ENCODE measurements around the gene DDT. TPM values are rescaled to one million over a fixed set of nuclear protein-coding genes. Genes with fewer than 3 reads are reported as not detected.
"Not testable (repeated sequence)": the region's sequence is repeated elsewhere in the genome, so short reads cannot be mapped to it uniquely, and the experiment has no call there.

Gene DDT
- total RNA-seq, result 202 TPM

DNA sequence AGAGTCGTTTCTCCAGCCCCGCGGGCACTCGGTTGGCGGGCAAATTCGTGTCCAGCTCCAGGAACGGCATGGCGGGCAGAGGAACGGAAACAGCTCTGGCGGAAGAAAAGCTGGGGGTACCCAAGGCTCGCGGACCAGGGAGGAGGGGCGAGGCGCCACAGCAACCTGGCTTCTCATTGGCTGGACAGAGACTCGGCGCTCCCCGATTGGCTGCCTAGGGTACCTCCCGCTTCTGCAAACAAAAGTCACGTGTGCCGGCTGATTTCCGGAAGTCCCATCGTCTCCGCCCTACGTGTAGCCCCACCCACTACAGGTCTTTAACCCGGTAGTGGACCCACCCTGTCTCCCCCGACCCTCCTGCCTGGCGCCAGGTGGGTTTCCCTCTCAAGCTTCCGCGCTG is at the start of gene DDT:
Gene DDT (minus strand): TSS at position 97 of the 400 bp plus-strand sequence. CDS start 27 bp downstream, at position 70.
- not testable (repeated sequence) for DNase-seq (ENCODE audit: low read depth in 2 of 3, low spot score in 2 of 3)

DNA sequence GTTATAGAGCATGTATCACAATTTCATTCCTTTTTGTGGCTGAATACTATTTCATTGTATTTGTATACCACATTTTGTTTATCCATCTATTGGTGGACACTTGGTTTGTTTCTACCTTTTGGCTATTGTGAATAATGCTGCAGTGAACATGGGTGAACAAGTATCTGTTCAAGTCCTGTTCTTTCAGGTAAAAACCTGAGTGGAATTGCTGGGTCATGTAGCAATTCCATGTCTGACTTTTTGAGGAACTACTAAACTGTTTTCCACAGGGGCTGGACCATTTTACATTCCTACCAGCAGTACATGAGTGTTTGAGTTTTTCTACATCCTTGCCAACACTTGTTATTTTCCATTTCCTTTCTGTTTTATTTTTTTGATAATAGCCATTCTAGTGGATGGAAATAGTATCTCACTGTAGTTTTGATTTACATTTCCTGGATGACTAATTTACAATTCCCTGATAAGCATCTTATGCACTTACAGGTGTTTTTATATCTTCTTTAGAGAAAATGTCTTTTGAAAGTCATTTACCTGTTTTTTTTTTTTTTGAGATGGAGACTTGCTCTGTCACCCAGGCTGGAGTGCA is 49.1 kb upstream of the DDT start:
- DNase-seq (ENCODE audit: low read depth in 2 of 3, low spot score in 2 of 3), result no peak

DNA sequence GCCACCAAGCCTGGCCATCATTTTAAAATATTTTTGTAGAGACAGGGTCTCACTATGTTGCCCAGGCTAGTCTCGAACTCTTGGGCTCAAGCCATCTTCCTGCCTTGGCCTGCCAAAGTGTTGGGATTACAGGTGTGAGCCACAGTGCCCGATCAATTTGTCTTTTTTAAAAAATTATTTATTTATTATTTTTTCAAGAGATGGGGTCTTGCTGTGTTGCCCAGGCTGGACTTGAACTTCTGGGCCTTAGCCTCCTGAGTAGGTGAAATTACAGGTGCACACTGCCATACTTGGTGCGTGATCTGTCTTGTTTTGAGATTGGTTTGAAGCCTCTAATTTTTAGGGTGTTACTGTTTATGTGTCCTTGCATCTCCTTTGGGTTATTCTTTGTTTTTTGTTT is 47.1 kb upstream of the DDT start:
- no peak for DNase-seq (ENCODE audit: low read depth in 2 of 3, low spot score in 2 of 3)

DNA sequence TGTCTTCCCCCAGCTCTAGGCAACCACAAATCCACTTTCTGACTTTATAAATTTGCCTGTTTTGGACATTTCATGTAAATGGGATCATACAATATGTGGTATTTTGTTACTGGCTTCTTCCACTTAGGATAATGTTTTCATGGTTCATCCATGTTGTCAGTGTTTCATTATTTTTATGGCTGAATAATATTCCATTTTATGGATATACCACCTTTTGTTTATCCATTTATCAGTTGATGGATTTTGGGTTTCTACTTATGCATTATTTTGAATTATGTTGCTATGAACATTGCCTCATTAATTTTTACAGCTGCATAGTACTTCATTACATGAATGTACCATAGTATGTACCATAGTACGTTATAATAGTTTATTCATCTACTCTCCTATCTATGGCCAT is 41.9 kb upstream of the DDT start:
- no peak for DNase-seq (ENCODE audit: low read depth in 2 of 3, low spot score in 2 of 3)

DNA sequence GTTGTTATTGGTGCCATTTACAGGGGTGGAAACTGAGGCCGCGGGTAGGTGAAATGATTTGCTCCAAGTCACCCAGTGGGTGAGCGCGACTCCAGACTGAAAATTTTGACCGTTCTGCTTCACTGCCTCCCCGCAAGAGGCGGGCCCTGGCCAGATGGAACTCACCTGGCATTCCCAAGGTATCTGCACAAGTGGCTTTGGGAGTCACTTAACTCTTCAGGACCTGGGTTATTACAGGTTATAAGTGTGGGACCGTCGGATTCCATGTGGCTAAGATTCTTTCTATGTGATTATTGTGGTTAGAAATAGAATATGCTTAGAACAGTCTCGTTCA is 37.5 kb upstream of the DDT start:
- no peak for DNase-seq (ENCODE audit: low read depth in 2 of 3, low spot score in 2 of 3)

- no peak for DNase-seq (ENCODE audit: low read depth in 2 of 3, low spot score in 2 of 3)
Observed at GRCh38 chr22:24010018-24010391, 35.8 kb upstream of the DDT start.

DNA sequence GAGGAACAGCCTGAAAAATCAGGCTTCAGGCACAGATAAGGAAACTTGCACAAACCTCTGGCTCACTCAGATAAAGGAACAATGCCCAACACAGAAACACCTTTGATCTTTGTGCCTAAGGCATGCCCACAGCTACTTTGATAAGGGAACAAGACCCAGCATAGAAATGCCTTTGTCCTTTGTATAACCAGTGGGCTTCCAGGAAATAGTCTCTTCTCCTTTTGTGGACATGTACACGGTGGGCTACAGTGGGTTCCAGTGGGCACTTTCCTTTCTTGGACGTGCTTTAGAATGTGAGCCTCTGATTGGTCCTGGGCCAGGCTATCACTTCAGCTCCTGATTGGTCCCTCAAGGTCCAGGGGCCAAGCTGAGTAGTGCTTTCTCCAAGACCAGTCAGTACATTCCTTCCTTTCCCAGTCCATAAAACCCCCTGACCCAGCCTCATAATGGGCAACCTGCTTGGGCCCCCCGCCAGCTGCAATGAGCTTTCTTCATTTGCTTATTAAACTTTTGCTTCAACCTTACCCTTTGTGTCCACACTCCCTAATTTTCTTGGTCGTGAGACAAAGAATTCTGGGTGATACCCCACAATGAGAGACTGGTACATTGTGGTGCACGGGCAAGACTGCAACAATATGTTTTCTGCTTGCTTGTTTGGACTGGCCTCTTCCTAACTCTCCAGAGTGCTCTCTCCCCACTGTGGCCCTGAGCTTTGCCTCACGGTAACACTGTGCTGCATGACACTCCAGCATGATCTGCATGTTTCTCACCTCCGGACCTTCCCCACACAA is 35.2 kb upstream of the DDT start:
- no peak for DNase-seq (ENCODE audit: low read depth in 2 of 3, low spot score in 2 of 3)

DNA sequence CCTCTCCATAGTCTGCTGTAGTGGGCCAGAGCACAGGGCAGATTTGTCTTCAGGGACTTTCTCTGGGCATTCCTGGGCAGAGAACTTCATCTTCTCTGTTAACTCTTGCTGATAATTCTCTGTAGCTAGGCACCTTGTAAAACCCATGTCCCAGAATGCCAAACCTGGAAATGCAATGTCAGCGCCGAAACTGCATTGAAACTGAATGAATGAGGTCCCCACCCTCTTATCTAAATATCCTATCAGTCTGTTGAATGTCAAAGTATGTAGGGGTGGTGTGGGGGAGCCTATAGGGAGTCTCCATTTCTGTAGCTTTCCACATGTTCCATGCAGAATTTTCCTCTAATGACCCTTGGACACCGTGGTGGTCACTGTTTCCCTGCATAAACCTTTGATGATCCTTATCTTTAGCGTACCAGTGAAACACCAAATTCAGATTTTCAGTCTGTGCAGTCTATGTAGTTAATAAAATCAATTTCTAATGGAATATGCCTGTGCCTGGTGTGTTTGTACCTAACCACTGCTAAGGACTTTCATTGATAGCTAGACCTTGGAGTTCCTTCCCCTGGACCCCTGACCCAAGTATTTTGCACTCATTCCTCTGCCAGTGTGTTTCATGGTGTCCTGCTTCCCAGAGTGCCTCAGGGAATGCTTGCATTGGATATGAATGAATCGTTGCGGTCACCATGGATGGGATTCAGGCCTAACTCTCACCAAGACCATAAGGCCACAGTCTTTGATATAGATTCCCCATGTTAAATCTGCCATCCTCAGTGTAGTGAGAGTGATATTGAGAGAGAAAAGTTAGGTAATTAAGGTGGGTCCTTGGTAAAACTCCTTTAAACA is 34.4 kb upstream of the DDT start:
- no peak for DNase-seq (ENCODE audit: low read depth in 2 of 3, low spot score in 2 of 3)

DNA sequence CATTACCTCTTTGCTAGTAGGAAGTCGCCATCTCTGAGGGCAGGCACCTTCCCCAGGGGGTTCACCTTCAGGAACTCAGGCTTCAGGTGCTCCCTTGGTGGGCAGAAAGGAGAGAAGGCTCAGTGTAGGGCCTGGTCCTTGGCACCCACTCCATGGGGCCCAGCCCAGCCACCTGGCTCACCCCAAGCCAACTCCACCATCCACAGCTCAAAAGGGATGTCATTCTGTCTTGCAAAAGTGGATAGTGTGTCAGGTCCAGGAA is 33.7 kb upstream of the DDT start:
- DNase-seq (ENCODE audit: low read depth in 2 of 3, low spot score in 2 of 3), result no peak

GRCh38 chr22:24007253-24008021 is 33.2 kb upstream of the DDT start:
- DNase-seq (ENCODE audit: low read depth in 2 of 3, low spot score in 2 of 3), result no peak

DNA sequence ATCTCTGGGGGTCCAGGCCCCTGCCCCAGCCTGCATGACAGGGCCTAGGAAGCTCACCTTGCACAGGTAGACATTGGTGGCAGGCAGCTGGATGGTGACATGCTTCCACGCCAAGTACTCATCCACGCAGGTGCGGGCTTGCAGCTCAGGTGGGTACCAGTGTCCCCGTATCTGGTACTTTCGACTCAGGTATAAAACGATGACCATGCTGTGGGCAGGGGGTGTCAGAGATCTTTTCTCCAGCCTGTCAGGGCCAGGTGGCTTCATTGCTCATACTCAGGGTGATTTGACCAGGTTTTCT is 32.6 kb upstream of the DDT start:
- no peak for DNase-seq (ENCODE audit: low read depth in 2 of 3, low spot score in 2 of 3)

DNA sequence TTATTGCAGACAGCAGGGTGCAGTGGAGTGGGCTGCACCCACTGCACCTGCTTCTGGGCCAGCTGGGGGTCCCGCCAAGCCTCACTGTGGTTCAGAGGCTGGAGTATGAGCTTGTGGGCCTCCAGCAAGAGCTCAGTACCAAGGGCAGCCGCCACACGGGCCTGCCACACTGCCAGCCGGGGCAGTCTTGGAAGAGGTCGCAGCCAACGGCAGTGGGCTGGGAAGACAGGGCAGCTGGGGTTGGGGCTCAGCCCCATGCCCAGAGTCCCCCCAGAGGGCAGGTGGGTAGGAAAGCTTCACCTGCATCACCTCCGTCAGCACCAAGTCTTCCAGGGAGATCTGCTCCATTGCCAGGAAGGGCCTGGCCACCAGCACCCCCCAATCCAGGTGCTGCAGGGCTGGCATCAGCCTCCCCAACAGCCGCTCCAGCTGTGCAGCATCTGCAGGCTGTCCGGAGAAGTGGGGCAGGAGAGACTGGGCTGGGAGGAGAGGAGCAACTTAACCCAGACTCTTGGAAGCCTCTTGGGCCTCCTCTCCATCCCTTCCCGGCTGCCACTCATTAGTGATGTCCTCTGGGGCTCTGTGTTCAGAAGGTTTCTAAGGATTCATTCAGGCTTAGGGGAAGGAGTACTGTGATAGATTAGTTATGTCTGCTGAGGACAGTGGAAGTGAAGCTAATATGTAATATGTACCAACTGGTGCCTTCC is 32.1 kb upstream of the DDT start:
- no peak for DNase-seq (ENCODE audit: low read depth in 2 of 3, low spot score in 2 of 3)

GRCh38 chr22:24005201-24005600 is 31.0 kb upstream of the DDT start, which contains the start of gene GSTT4:
Gene GSTT4 (minus strand): TSS chr22:24005453. CDS start chr22:24005356, 97 bp downstream.
- no peak for DNase-seq (ENCODE audit: low read depth in 2 of 3, low spot score in 2 of 3)

DNA sequence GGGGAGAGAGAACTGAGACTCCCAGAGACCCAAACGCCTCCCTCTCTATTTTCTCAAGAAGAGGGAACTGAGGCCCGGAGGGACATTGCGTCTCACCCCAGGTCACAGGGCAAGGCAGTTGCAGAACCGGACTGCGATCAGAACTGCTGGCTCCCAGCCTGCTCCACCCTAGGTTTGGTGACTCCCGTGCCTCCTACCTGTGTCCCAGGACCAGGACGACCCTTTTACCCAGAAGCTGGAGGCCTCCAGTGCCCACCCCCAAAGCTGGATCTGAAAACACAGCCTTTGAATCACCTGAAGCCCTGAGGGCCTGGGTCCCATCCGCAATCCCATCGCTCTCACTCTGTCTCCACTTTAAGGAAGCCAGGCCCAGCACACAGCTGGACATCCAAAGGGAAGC is 29.6 kb upstream of the DDT start:
- DNase-seq (ENCODE audit: low read depth in 2 of 3, low spot score in 2 of 3), result no peak

- no peak for DNase-seq (ENCODE audit: low read depth in 2 of 3, low spot score in 2 of 3)
Observed at GRCh38 chr22:24002851-24003250, 28.6 kb upstream of the DDT start.

- no peak for DNase-seq (ENCODE audit: low read depth in 2 of 3, low spot score in 2 of 3)
Observed at GRCh38 chr22:24002272-24002671, 28.0 kb upstream of the DDT start.

DNA sequence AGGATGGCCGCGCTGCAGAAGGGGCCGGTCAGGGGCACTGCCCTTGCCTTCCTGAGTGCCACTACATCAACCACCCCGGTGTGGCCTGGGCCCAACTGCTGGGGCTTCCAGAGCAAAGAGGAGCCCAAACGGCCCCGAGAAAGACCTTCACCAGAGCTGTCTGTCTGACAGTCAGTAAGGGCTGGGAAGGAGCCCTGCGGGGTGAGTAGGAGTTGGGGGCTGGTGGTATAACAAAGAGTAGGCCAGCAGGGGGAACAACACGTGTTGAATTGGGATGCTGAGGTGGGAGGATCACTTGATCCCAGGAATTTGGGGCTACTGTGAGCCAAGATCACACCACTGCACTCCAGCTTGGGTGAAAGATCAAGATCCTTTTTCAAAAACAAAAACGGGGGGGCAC is 27.1 kb upstream of the DDT start:
- DNase-seq (ENCODE audit: low read depth in 2 of 3, low spot score in 2 of 3), result no peak

DNA sequence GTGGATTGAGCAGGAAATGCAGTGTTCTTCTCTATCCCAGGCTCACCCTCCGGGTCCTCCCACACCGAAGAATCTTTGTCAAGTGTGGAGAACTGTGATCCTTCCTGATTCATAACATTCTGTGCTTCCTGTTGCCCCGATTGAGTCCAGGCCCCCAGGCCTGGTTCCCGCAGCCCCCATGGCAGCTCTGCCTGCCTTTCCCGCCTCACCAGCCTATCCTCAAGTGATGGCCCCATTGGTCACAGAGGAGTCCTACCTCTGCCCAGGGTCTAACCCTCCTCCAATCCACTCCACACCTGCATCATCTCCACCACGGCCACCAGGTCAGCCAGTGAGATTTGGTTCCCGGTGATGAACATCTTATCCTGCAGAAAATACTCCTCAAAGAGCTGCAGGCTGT is 25.5 kb upstream of the DDT start:
- DNase-seq (ENCODE audit: low read depth in 2 of 3, low spot score in 2 of 3), result not testable (repeated sequence)

DNA sequence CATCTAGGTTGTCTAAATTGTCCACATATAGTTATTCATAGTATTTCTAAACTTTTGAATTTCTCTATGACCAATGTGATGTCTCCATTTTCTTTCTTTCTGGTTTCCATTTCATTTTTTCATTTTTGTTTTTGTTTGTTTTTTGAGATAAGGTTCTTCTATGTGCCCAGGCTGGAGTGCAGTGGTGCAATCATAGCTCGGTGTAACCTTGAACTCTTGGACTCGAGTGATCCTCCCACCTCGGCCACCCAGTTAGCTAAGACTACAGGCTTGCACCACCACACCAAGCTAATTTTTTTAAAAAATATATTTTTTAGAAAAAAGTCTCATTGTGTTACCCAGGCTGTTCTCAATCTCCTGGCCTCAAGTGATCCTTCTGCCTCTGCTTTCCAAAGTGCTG is 22.9 kb upstream of the DDT start:
- no peak for DNase-seq (ENCODE audit: low read depth in 2 of 3, low spot score in 2 of 3)

- DNase-seq (ENCODE audit: low read depth in 2 of 3, low spot score in 2 of 3), result not testable (repeated sequence)
Observed at GRCh38 chr22:23993581-23994177, 19.4 kb upstream of the DDT start.

All from hematopoietic multipotent progenitor cell (in vitro differentiated cells).